ENCODE data around the gene PTPRD.
"Not testable (repeated sequence)": the region's sequence is repeated elsewhere in the genome, so short reads cannot be mapped to it uniquely, and the experiment has no call there.

The PTPRD gene

DNA sequence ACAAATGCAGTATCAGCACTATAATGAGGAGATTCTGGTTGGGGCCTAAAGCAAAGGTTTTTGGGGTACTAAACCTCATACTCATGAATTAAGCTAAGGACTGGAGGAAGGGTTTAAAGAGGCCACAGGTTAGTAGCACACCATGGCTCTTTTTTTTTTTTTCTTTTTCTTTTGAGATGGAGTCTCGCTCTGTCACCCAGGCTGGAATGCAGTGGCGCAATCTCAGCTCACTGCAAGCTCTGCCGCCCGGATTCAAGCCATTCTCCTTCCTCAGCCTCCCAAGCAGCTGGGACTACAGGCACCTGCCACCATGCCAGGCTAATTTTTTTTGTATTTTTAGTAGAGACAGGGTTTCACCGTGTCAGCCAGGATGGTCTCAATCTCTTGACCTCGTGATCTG is 1515.5 kb downstream of the PTPRD start:
- DNase-seq, result not testable (repeated sequence)

DNA sequence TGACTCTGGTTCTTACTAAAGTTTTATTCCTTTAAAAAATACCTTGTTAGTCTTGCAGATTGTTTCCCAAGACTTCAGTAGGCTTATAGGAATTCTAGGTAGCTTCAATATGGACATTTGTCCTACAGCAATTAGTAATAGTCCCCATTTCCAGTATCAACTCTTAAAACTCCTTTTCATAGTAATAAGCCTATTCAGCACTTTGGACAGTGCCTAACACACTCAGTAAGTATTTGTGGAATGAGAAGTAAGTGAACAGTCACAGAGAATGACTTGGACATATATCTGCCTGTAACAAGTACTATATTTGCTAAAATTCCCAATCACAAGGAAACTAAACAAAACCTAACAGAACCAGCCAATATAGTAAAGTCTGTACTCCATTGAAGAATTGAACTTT is 1521.4 kb downstream of the PTPRD start:
- DNase-seq, result no peak

DNA sequence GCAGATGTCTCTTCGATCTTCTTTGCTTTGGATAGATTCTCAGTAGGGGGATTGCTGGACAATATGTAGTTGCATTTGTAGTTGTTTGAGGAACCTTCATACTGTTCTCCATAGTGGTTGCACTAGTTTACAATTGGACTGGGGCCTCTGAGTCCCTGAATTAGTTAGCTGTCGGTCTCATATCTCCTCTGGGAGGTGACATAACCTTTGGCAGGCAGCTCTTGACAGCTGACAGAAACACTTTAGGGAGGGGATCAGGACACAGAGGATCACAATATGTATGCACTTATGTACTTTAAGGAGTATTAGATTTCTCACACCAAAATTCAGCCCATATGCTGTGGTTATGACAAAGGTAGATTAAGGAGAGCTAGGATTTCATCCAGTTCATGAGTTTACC is 1533.3 kb downstream of the PTPRD start:
- no peak for DNase-seq

- DNase-seq, result no peak
These were observed 1534.5 kb downstream of the PTPRD start for GRCh38 chr9:9078301-9078700.

GRCh38 chr9:9061627-9062026 is 1551.2 kb downstream of the PTPRD start:
- DNase-seq, result peak; percentile 77

- peak; percentile 50 for DNase-seq
These were observed 1558.3 kb downstream of the PTPRD start for GRCh38 chr9:9054354-9054992.

DNA sequence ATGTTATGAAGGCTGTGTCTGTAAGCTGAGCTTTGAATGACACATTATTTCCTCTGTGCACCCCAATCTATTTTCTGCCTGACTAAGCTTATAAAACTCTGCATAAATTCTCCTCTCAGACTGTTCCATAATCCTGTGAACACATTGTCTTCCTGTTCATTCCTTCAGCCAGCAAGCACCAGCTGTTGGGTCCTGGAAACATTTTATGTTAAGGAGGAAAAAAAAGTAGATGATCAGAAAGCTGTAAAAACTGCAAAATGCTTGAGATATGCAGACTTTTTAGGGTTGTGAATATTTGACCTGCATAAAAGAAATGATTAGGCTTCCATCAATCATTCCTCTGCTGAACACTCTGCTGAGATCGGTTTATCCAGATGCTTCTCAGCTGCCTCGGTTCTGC is 1567.2 kb downstream of the PTPRD start:
- DNase-seq, result no peak

GRCh38 chr9:9045072-9045471 is 1567.7 kb downstream of the PTPRD start:
- no peak for DNase-seq

GRCh38 chr9:9043788-9044187 is 1569.0 kb downstream of the PTPRD start:
- not testable (repeated sequence) for DNase-seq

DNA sequence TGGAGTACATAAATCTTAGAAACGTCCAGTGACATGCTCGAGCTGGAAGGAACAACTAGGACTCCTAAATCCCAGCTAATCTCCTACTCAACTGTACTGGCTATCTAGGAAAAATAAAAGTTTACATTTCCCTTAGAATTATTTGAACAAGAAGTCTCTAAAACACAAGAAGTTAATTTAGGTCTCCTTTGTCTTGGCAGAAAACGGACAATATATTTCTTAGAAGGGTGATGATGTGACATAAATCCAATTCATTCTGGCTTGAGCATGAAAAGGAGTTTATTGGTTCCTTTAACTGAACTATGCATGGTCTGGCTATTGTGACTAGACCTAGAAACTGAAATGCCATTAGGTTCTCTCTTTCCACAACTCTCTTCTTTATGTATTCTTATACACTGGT is 1571.0 kb downstream of the PTPRD start:
- no peak for DNase-seq

DNA sequence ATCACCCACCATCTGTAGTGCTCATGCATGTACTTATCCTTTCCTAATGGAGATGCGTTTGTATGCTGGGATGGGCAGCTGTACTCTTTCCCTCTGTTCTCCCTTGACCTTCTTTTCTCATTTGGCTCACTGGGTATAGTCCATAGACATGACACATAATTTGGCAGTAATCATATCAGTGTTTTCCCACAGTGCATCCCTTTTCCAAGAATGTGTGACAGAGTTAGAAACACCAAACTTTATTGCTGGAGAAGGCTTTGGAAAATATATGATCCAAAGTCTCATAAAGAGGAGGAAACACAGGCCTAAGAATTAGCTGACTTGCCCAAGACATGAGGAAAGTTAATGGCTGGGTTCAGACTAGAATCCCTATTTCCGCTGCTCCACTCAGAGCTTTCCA is 1579.8 kb downstream of the PTPRD start:
- no peak for DNase-seq

GRCh38 chr9:9016597-9016996 is 1596.2 kb downstream of the PTPRD start:
- DNase-seq, result no peak

DNA sequence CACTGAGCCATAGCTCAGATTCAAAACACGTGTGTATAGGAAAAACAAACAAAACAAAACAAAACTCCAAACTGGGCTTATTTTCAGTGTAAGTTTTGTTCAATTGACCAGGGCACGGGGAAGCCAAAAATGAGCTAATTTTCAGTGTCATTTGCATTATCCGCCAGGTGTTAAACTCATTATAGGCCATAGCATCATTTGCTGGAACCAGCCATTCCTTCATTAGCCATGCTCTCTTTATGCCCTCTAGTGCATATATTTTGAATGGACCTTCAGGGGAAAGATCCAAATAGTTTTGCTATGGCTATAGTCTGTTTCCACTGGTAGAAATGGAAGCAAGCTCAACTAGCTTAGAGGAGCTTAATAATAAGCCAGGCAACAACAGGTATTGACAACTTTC is 1608.0 kb downstream of the PTPRD start:
- DNase-seq, result no peak

DNA sequence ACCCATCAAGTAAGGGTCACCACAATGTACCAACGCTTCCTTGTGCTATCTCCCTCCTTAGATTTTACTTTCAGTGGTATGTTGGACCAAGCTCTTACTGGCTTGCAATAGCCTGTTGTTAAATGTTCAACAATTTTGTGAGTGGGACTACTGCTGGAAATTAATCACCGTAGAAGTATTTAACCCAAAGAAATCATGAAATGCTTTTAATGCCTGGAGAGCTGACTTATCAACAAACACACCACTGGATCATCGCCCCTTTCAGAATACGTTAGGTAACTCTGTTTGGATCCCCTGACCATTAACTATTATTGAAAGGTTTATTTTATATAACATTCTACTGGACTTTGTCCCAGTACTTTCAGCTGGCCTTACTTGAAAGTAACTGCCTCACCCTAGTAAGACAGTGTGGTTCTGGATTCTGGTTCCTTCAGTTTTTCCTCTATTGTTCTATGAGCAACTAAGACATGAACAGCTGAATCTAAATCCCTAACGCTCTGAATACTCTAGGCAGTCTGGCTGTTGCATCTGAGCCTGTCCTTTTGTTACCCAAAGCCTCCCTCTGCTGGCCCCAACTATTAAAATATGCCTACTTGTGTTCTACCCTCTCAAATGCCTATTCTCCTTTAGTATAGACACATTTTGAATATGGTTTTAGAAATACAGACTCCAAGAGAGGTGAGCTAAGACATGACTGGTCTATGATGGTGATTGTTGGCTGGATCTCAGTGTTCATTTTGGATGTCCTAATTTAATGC is 1609.8 kb downstream of the PTPRD start:
- DNase-seq, result peak; percentile 28

GRCh38 chr9:8980496-8981013 is 1632.2 kb downstream of the PTPRD start:
- no peak for DNase-seq

DNA sequence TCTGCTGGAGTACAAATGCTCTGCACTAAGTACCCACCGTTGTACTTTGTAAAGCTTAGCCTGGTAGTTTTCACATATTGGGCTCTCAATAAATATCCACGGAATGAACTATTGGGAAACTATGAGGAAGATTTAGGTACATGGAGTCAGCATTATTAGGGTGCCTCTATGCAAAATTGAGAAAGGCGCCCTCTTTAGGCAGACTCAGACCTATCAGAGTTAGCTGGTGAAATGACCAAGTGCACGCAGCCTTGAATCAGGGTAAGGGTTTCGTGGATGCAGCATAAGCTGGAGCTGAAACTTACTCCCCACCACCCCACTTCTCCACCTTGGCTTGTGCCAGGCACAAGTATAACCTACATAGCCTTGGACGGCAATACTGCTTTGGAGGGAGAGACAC is 1634.5 kb downstream of the PTPRD start:
- DNase-seq, result no peak

DNA sequence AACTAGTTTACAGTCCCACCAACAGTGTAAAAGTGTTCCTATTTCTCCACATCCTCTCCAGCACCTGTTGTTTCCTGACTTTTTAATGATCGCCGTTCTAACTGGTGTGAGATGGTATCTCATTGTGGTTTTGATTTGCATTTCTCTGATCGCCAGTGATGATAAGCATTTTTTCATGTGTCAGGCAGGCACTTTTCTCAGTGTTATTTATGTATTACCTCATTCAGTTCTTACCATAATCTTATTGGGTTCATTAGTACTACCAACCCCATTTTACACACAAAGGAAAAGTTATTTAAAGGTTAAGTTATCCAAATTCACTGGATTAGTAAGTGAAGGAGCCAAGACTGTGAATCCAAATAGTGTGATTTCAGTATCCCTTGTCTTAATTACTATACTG is 1644.5 kb downstream of the PTPRD start:
- DNase-seq, result not testable (repeated sequence)

DNA sequence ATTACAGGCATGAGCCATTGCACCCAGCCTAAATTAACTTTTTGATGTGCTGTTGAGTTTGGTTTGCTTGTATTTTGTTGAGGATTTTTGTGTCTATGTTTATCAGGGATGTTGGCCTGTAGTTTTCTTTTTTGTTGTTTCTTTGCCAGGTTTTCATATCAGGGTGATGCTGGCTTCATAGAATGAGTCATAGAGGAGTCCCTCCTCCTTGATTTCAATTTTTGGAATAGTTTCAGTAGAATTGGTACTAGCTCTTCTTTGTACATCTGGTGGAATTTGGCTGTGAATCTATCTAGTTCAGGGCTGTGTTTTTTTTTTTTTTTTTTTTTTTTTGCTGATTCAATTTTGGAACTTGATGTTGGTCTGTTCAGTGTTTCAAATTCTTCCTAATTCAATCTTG is 1648.9 kb downstream of the PTPRD start:
- no peak for DNase-seq

GRCh38 chr9:8962084-8962483 is 1650.7 kb downstream of the PTPRD start:
- DNase-seq, result no peak

- DNase-seq, result no peak
These were observed 1651.5 kb downstream of the PTPRD start for GRCh38 chr9:8961186-8961851.

DNA sequence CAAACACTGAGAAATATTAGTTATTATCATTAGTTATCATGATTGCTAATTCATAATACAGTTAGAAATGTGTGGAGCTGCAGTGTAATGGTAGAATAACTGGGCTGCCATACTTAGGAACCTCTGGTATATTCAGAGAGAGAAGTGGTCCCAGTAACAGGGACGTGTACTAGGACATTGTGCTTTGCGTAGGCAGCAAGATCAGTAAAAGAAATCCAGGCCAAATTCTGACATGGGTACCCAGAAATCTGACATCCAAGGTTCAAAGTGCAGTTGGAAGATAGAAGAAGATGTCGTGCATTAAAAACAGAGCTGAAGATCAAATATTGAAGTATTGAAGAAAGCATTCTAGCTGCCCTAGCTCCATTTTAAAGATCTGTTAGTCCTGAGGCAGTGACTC is 1652.5 kb downstream of the PTPRD start:
- DNase-seq, result no peak

- DNase-seq, result no peak
These were observed 1654.4 kb downstream of the PTPRD start for GRCh38 chr9:8958358-8958757.

DNA sequence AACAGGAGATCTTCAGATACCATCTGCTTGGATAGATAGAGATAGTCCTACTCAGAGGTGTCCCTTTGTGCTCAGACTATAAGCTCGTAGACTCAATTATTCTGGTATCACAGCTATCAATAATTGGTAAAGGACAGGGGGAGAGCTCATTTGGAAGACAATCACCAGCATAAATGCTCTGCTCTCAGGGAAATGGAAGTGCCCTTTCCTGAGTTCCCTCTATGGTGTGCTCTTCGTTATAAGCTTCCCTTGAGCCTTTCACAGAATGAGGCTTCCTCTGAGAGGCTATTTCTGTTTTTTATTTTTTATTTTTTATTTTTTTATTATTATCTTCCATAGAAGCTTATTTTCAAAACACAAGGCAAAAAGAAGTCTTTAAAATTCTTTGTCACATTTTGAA is 1657.5 kb downstream of the PTPRD start:
- DNase-seq, result no peak

- DNase-seq, result no peak
These were observed 1666.3 kb downstream of the PTPRD start for GRCh38 chr9:8946461-8946860.
